ENCODE data around the gene EIF4G1. TPM values are rescaled to one million over a fixed set of nuclear protein-coding genes. Genes with fewer than 3 reads are reported as not detected.

Gene EIF4G1
- total RNA-seq, 1 donor: 245 TPM

- Histone ChIP-seq H3K9me3 (ENCODE audit: low read depth, low read length) (no peaks in the 10 kb centered on the region), H3K27me3 (ENCODE audit: insufficient read depth, low read length) (peaks cover 35% of the 10 kb centered on the region), H4K20me1 (ENCODE audit: insufficient read depth, low read length) (peaks cover 14% of the 10 kb centered on the region), H3K27ac (ENCODE audit: low read depth, low read length) (no peak overlapping the region), H3K79me2 (ENCODE audit: insufficient read depth, low read length) (no peaks in the 10 kb centered on the region), H3K4me1 (ENCODE audit: insufficient read depth, low read length) (peaks cover 16% of the 10 kb centered on the region), H3K4me2 (ENCODE audit: insufficient read depth, low read length) (no peak overlapping the region), H3K36me3 (ENCODE audit: insufficient read depth, low read length) (peaks cover 4% of the 10 kb centered on the region), H2AFZ (ENCODE audit: low read length) (no peak overlapping the region), H3K4me3 (ENCODE audit: insufficient read depth, low read length) (no peak overlapping the region)
- DNase-seq (ENCODE audit: insufficient read length, low spot score, missing footprints): peak; percentile 72
- TF ChIP-seq CTCF (IDR thresholded peaks at IDR 0.05; ENCODE audit: extremely low read depth, low read depth, low read length): no peak
Observed at GRCh38 chr3:184372911-184373310, 58.5 kb downstream of the EIF4G1 start.

DNA sequence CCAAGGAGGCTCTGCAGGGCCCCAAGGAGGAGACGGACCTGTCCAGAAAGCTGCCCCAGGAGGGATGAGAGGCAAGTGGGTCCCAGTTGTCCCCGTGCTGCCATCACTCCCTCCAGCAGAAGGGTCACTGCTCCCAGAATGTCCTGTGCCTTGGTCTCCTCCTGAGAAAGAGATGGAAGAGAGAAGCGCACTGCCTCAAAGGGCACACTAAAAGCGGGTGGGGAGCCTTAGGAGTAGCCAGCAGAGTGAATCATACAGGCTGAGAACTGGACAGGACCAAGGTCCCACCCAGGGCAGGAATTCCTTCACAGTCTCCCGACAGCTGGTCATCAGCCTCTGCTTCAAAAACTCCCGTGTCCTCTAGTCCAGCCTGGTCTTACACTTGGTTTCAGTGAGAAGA lies 59.0 kb downstream of the EIF4G1 start:
- Histone ChIP-seq H2AFZ (ENCODE audit: low read length) (no peak overlapping the region), H3K4me3 (ENCODE audit: insufficient read depth, low read length) (no peak overlapping the region), H4K20me1 (ENCODE audit: insufficient read depth, low read length) (peaks cover 10% of the 10 kb centered on the region), H3K27me3 (ENCODE audit: insufficient read depth, low read length) (peaks cover 40% of the 10 kb centered on the region), H3K36me3 (ENCODE audit: insufficient read depth, low read length) (no peaks in the 10 kb centered on the region), H3K27ac (ENCODE audit: low read depth, low read length) (no peak overlapping the region), H3K4me2 (ENCODE audit: insufficient read depth, low read length) (no peak overlapping the region), H3K9me3 (ENCODE audit: low read depth, low read length) (no peaks in the 10 kb centered on the region), H3K79me2 (ENCODE audit: insufficient read depth, low read length) (no peaks in the 10 kb centered on the region), H3K4me1 (ENCODE audit: insufficient read depth, low read length) (peaks cover 11% of the 10 kb centered on the region)
- TF ChIP-seq CTCF (IDR thresholded peaks at IDR 0.05; ENCODE audit: extremely low read depth, low read depth, low read length): no peak
- DNase-seq (ENCODE audit: insufficient read length, low spot score, missing footprints): peak; percentile 98

DNA sequence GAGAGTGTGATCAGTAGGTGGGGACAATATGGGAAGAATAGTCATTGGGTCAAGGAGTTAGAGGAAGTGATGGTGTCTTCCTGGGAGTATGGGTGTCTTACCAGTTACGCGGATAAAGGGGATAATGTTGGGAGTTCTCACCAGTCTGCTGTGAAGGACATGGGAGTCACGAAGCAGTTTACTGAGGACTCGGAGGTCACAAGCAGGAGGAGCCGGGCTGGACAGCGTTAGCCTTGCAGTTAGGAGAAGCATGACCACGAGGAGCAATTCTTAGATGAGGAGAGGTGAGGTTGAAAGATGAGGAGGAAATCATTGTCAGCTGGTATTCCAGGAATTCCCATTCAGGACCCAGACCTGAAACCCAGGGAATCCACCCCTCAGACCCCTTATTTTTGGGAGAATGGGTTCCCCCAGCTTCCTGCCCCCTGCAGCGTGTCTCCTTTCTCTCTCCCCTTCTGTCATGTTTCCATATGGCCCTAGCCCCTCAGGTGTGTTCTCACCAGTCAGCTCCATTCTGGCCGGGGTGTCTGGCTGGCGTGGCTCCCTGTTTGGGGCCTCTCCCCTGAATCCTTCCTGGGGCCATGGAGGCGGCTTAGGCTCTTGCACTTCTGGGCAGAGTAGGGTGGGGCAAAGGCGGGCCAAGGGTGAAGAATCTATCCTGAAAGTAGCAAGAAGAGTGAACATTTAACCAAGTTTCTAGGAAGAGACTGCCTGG lies 61.5 kb downstream of the EIF4G1 start:
- Histone ChIP-seq H3K27me3 (ENCODE audit: insufficient read depth, low read length) (peaks cover 57% of the 10 kb centered on the region), H2AFZ (ENCODE audit: low read length) (no peak overlapping the region), H3K27ac (ENCODE audit: low read depth, low read length) (no peak overlapping the region), H3K4me3 (ENCODE audit: insufficient read depth, low read length) (no peak overlapping the region), H4K20me1 (ENCODE audit: insufficient read depth, low read length) (no peaks in the 10 kb centered on the region), H3K9me3 (ENCODE audit: low read depth, low read length) (no peaks in the 10 kb centered on the region), H3K79me2 (ENCODE audit: insufficient read depth, low read length) (no peaks in the 10 kb centered on the region), H3K4me2 (ENCODE audit: insufficient read depth, low read length) (no peak overlapping the region), H3K36me3 (ENCODE audit: insufficient read depth, low read length) (no peaks in the 10 kb centered on the region), H3K4me1 (ENCODE audit: insufficient read depth, low read length) (no peaks in the 10 kb centered on the region)
- no peak for TF ChIP-seq CTCF (IDR thresholded peaks at IDR 0.05; ENCODE audit: extremely low read depth, low read depth, low read length)
- DNase-seq (ENCODE audit: insufficient read length, low spot score, missing footprints): peak; percentile 78

DNA sequence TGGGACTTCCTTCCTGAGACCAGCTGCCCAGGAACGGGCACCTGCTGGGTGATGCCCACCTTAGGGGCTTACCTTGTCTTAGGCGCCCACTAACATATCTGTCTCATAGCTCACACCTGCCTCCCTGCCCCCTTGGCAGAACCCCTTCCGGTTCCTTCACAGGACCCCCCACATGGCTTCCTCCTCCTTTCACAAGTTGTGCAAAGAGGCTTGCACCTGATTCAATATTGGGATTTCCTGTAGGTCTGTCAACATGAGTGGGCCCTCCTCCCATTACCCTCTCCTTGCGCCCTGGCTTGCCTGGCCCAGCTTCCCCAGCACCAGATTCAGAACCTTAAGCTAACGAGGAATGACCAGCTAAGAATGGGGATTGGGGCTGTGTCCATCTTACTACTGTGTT lies 63.0 kb downstream of the EIF4G1 start:
- DNase-seq (ENCODE audit: insufficient read length, low spot score, missing footprints): no peak
- Histone ChIP-seq H3K36me3 (ENCODE audit: insufficient read depth, low read length) (no peaks in the 10 kb centered on the region), H4K20me1 (ENCODE audit: insufficient read depth, low read length) (no peaks in the 10 kb centered on the region), H3K4me2 (ENCODE audit: insufficient read depth, low read length) (no peak overlapping the region), H3K4me1 (ENCODE audit: insufficient read depth, low read length) (no peaks in the 10 kb centered on the region), H3K27me3 (ENCODE audit: insufficient read depth, low read length) (peaks cover 72% of the 10 kb centered on the region), H3K4me3 (ENCODE audit: insufficient read depth, low read length) (no peak overlapping the region), H3K79me2 (ENCODE audit: insufficient read depth, low read length) (no peaks in the 10 kb centered on the region), H2AFZ (ENCODE audit: low read length) (no peak overlapping the region), H3K27ac (ENCODE audit: low read depth, low read length) (no peak overlapping the region), H3K9me3 (ENCODE audit: low read depth, low read length) (no peaks in the 10 kb centered on the region)
- no peak for TF ChIP-seq CTCF (IDR thresholded peaks at IDR 0.05; ENCODE audit: extremely low read depth, low read depth, low read length)

Measured in osteoblast (primary cell).